Measurements from ENCODE around the gene RAD21L1. TPM values are rescaled to one million over a fixed set of nuclear protein-coding genes. Genes with fewer than 3 reads are reported as not detected.

The RAD21L1 gene
- 0.10 and 0.14 TPM in 2 replicates for polyA plus RNA-seq (2013)

- H2BK12ac ChIP-seq (ENCODE audit: low read length) = peak within 1 kb of the TSS; percentile 5
- H3K18ac ChIP-seq (ENCODE audit: low read length) = peak within 1 kb of the TSS; percentile 91
- peak within 1 kb of the TSS; percentile 77 for H4K8ac ChIP-seq (ENCODE audit: low read depth, low read length)
- no CpG with 5 or more reads among the region's 88 CpGs for WGBS (ENCODE audit: extremely low coverage, insufficient coverage, insufficient read length)
- peak within 1 kb of the TSS; percentile 73 for H3K4me3 ChIP-seq (ENCODE audit: low read depth, low read length)
- no peaks in the 10 kb centered on the region for H3K27me3 ChIP-seq (ENCODE audit: insufficient read depth, low read length)
- peak within 1 kb of the TSS; percentile 99 for H3K4me2 ChIP-seq (ENCODE audit: low read length)
- H3K9me3 ChIP-seq (ENCODE audit: insufficient read depth, low read depth, low read length) = peaks cover 2% of the 10 kb centered on the region
- H3K27ac ChIP-seq (ENCODE audit: low read depth, low read length) = peak within 1 kb of the TSS; percentile 42
- no peak within 1 kb of the TSS for H3K4ac ChIP-seq (ENCODE audit: low read depth, low read length)
- H3K9ac ChIP-seq (ENCODE audit: low read length) = peak within 1 kb of the TSS; percentile 63
- no peaks in the 10 kb centered on the region for H3K36me3 ChIP-seq (ENCODE audit: control insufficient read depth in 1 of 2, insufficient read depth in 2 of 2, low read length in 2 of 2)
- no peak within 1 kb of the TSS for H2AK5ac ChIP-seq (ENCODE audit: low read length)
- H3K4me1 ChIP-seq (ENCODE audit: control insufficient read depth in 1 of 2, insufficient read depth in 2 of 2, low read length in 2 of 2) = peaks cover 0 to 4% of the 10 kb centered on the region in 2 experiments
- H2BK5ac ChIP-seq (ENCODE audit: low read depth, low read length, poor library complexity) = no peak within 1 kb of the TSS
- DNase-seq = peak; percentile 43 to 59
- peaks cover 2% of the 10 kb centered on the region for H3K79me2 ChIP-seq (ENCODE audit: control insufficient read depth, insufficient read depth, low read length, poor library complexity)
- H3K79me1 ChIP-seq (ENCODE audit: low read length) = peaks cover 6% of the 10 kb centered on the region
- peak within 1 kb of the TSS; percentile 42 for H2AFZ ChIP-seq (ENCODE audit: insufficient read depth, low read length, poor library complexity)
- peak within 1 kb of the TSS; percentile 75 for H4K91ac ChIP-seq (ENCODE audit: low read depth, low read length)
- peak within 1 kb of the TSS; percentile 87 for H4K12ac ChIP-seq (ENCODE audit: low read depth, low read length)
- no peak within 1 kb of the TSS for H3K23ac ChIP-seq (ENCODE audit: low read length)
- H2BK120ac ChIP-seq (ENCODE audit: insufficient read depth, low read length, poor library complexity) = peak within 1 kb of the TSS; percentile 83
- peak within 1 kb of the TSS; percentile 61 for H3K14ac ChIP-seq (ENCODE audit: low read length)
These were observed at the start of gene RAD21L1 for GRCh38 chr20:1225783-1226654. TSS of gene RAD21L1 (plus strand) at chr20:1226044. CDS start at chr20:1228454, 2,410 bp downstream.

GRCh38 chr20:1177680-1178079 lies 48.2 kb upstream of the RAD21L1 start:
- DNase-seq = peak in 1 of 2 donors; percentile 46

GRCh38 chr20:1178103-1178502 lies 47.7 kb upstream of the RAD21L1 start:
- DNase-seq = no peak
- H2BK12ac ChIP-seq (ENCODE audit: low read length) = no peak overlapping the region
- no peaks in the 10 kb centered on the region for H3K27me3 ChIP-seq (ENCODE audit: insufficient read depth, low read length)
- H2BK120ac ChIP-seq (ENCODE audit: insufficient read depth, low read length, poor library complexity) = no peak overlapping the region
- no peaks in the 10 kb centered on the region for H3K4me1 ChIP-seq (ENCODE audit: control insufficient read depth in 1 of 2, insufficient read depth in 2 of 2, low read length in 2 of 2)
- H2AFZ ChIP-seq (ENCODE audit: insufficient read depth, low read length, poor library complexity) = no peak overlapping the region
- H3K4me3 ChIP-seq (ENCODE audit: low read depth, low read length) = no peak overlapping the region
- H3K79me2 ChIP-seq (ENCODE audit: control insufficient read depth, insufficient read depth, low read length, poor library complexity) = no peaks in the 10 kb centered on the region
- no peak overlapping the region for H3K9ac ChIP-seq (ENCODE audit: low read length)
- H3K18ac ChIP-seq (ENCODE audit: low read length) = no peak overlapping the region
- H2BK5ac ChIP-seq (ENCODE audit: low read depth, low read length, poor library complexity) = no peak overlapping the region
- no peak overlapping the region for H3K14ac ChIP-seq (ENCODE audit: low read length)
- H3K23ac ChIP-seq (ENCODE audit: low read length) = no peak overlapping the region
- no peak overlapping the region for H3K4me2 ChIP-seq (ENCODE audit: low read length)
- H3K36me3 ChIP-seq (ENCODE audit: control insufficient read depth in 1 of 2, insufficient read depth in 2 of 2, low read length in 2 of 2) = peaks cover 2 to 4% of the 10 kb centered on the region in 2 experiments
- no peak overlapping the region for H4K8ac ChIP-seq (ENCODE audit: low read depth, low read length)
- H3K27ac ChIP-seq (ENCODE audit: low read depth, low read length) = no peak overlapping the region
- no CpG with 5 or more reads among the region's 3 CpGs for WGBS (ENCODE audit: extremely low coverage, insufficient coverage, insufficient read length)
- no peaks in the 10 kb centered on the region for H3K79me1 ChIP-seq (ENCODE audit: low read length)
- H4K91ac ChIP-seq (ENCODE audit: low read depth, low read length) = no peak overlapping the region
- H4K12ac ChIP-seq (ENCODE audit: low read depth, low read length) = no peak overlapping the region
- no peaks in the 10 kb centered on the region for H3K9me3 ChIP-seq (ENCODE audit: insufficient read depth, low read depth, low read length)
- no peak overlapping the region for H2AK5ac ChIP-seq (ENCODE audit: low read length)
- H3K4ac ChIP-seq (ENCODE audit: low read depth, low read length) = no peak overlapping the region

More at GRCh38 chr20:1177680-1178079, 48.2 kb upstream of the RAD21L1 start:
- Histone ChIP-seq H2AFZ (ENCODE audit: insufficient read depth, low read length, poor library complexity) (no peak overlapping the region), H3K9ac (ENCODE audit: low read length) (no peak overlapping the region), H3K4me1 (ENCODE audit: control insufficient read depth in 1 of 2, insufficient read depth in 2 of 2, low read length in 2 of 2) (no peaks in the 10 kb centered on the region), H2BK12ac (ENCODE audit: low read length) (no peak overlapping the region), H3K4me3 (ENCODE audit: low read depth, low read length) (no peak overlapping the region), H3K27ac (ENCODE audit: low read depth, low read length) (no peak overlapping the region), H3K9me3 (ENCODE audit: insufficient read depth, low read depth, low read length) (no peaks in the 10 kb centered on the region), H3K4me2 (ENCODE audit: low read length) (no peak overlapping the region), H4K91ac (ENCODE audit: low read depth, low read length) (no peak overlapping the region), H3K14ac (ENCODE audit: low read length) (no peak overlapping the region), H3K79me1 (ENCODE audit: low read length) (no peaks in the 10 kb centered on the region), H3K36me3 (ENCODE audit: control insufficient read depth in 1 of 2, insufficient read depth in 2 of 2, low read length in 2 of 2) (peaks cover 2 to 4% of the 10 kb centered on the region in 2 experiments), H3K23ac (ENCODE audit: low read length) (no peak overlapping the region), H3K79me2 (ENCODE audit: control insufficient read depth, insufficient read depth, low read length, poor library complexity) (no peaks in the 10 kb centered on the region), H2BK120ac (ENCODE audit: insufficient read depth, low read length, poor library complexity) (no peak overlapping the region), H4K12ac (ENCODE audit: low read depth, low read length) (no peak overlapping the region), H4K8ac (ENCODE audit: low read depth, low read length) (no peak overlapping the region), H3K27me3 (ENCODE audit: insufficient read depth, low read length) (no peaks in the 10 kb centered on the region), H3K4ac (ENCODE audit: low read depth, low read length) (no peak overlapping the region), H3K18ac (ENCODE audit: low read length) (no peak overlapping the region), H2BK5ac (ENCODE audit: low read depth, low read length, poor library complexity) (no peak overlapping the region), H2AK5ac (ENCODE audit: low read length) (no peak overlapping the region)
- no CpG with 5 or more reads among the region's 5 CpGs for WGBS (ENCODE audit: extremely low coverage, insufficient coverage, insufficient read length)

GRCh38 chr20:1178623-1179022 lies 47.2 kb upstream of the RAD21L1 start:
- H3K9me3 ChIP-seq (ENCODE audit: insufficient read depth, low read depth, low read length) = no peaks in the 10 kb centered on the region
- no peaks in the 10 kb centered on the region for H3K79me1 ChIP-seq (ENCODE audit: low read length)
- H4K8ac ChIP-seq (ENCODE audit: low read depth, low read length) = no peak overlapping the region
- H2AK5ac ChIP-seq (ENCODE audit: low read length) = no peak overlapping the region
- H3K79me2 ChIP-seq (ENCODE audit: control insufficient read depth, insufficient read depth, low read length, poor library complexity) = no peaks in the 10 kb centered on the region
- no peak overlapping the region for H3K4ac ChIP-seq (ENCODE audit: low read depth, low read length)
- H4K12ac ChIP-seq (ENCODE audit: low read depth, low read length) = no peak overlapping the region
- no peak overlapping the region for H3K14ac ChIP-seq (ENCODE audit: low read length)
- no peak overlapping the region for H2BK5ac ChIP-seq (ENCODE audit: low read depth, low read length, poor library complexity)
- H3K4me3 ChIP-seq (ENCODE audit: low read depth, low read length) = no peak overlapping the region
- no peak overlapping the region for H2AFZ ChIP-seq (ENCODE audit: insufficient read depth, low read length, poor library complexity)
- no peak overlapping the region for H3K27ac ChIP-seq (ENCODE audit: low read depth, low read length)
- H3K27me3 ChIP-seq (ENCODE audit: insufficient read depth, low read length) = peaks cover 2% of the 10 kb centered on the region
- no peak overlapping the region for H3K23ac ChIP-seq (ENCODE audit: low read length)
- H2BK12ac ChIP-seq (ENCODE audit: low read length) = no peak overlapping the region
- no CpG with 5 or more reads among the region's 3 CpGs for WGBS (ENCODE audit: extremely low coverage, insufficient coverage, insufficient read length)
- no peak overlapping the region for H4K91ac ChIP-seq (ENCODE audit: low read depth, low read length)
- no peak for DNase-seq
- peaks cover 2 to 4% of the 10 kb centered on the region in 2 experiments for H3K36me3 ChIP-seq (ENCODE audit: control insufficient read depth in 1 of 2, insufficient read depth in 2 of 2, low read length in 2 of 2)
- no peak overlapping the region for H3K18ac ChIP-seq (ENCODE audit: low read length)
- no peaks in the 10 kb centered on the region for H3K4me1 ChIP-seq (ENCODE audit: control insufficient read depth in 1 of 2, insufficient read depth in 2 of 2, low read length in 2 of 2)
- no peak overlapping the region for H3K9ac ChIP-seq (ENCODE audit: low read length)
- H2BK120ac ChIP-seq (ENCODE audit: insufficient read depth, low read length, poor library complexity) = no peak overlapping the region
- H3K4me2 ChIP-seq (ENCODE audit: low read length) = no peak overlapping the region

Measured in trophoblast cell (in vitro differentiated cells and primary cell).